SU-DHL-6 (cell line): ENCODE results near the gene F12.

ENCODE experiments used
- H2AFZ ChIP-seq: fragments of 200-600 bp; sonication (generic); 2 replicates; pipeline ENCODE4 v1.6.1; 2014; ENCODE audit warnings: low read depth, mild to moderate bottlenecking, moderate library complexity, mixed read lengths, antibody characterized with exemption, low read length; ENCODE audit not compliant: severe bottlenecking
- H3F3A ChIP-seq: fragments of 200-600 bp; shearing (Covaris generic); 2 replicates; pipeline ENCODE4 v1.6.0; 2016; ENCODE audit warnings: antibody characterized with exemption, mild to moderate bottlenecking; ENCODE audit not compliant: insufficient read depth
- H3K27ac ChIP-seq: fragments of 200-600 bp; sonication (generic); 2 replicates; pipeline ENCODE4 v1.5.1; 2016; ENCODE audit warnings: low read depth, mild to moderate bottlenecking, low read length, moderate library complexity, mixed read lengths
- H3K27me3 ChIP-seq: fragments of 200-600 bp; sonication (generic), shearing (Covaris generic); 2 replicates; pipeline ENCODE4 v1.6.0; 2014; ENCODE audit warnings: mild to moderate bottlenecking, low read length
- H3K36me3 ChIP-seq: fragments of 200-600 bp; sonication (generic); 2 replicates; pipeline ENCODE4 v1.6.1; 2014; ENCODE audit warnings: mild to moderate bottlenecking, low read length, mixed read lengths
- H3K4me2 ChIP-seq: fragments of 300-600, 200-600 bp; shearing (Covaris generic), sonication (generic); 2 replicates; pipeline ENCODE4 v1.6.0; 2014; ENCODE audit warnings: low read length, low read depth, mild to moderate bottlenecking; ENCODE audit not compliant: poor library complexity, severe bottlenecking
- H3K4me3 ChIP-seq: fragments of 200-600 bp; sonication (generic); 2 replicates; pipeline ENCODE4 v1.5.1; 2014; ENCODE audit warnings: antibody characterized with exemption, low read length, mild to moderate bottlenecking, mixed read lengths; ENCODE audit not compliant: insufficient read depth, poor library complexity, severe bottlenecking
- H3K79me2 ChIP-seq: fragments of 200-600 bp; sonication (generic); 2 replicates; pipeline ENCODE4 v1.6.1; 2014; ENCODE audit warnings: mild to moderate bottlenecking, low read length, moderate library complexity; ENCODE audit not compliant: insufficient read depth
- H3K9ac ChIP-seq: fragments of 200-600 bp; sonication (generic); 2 replicates; pipeline ENCODE4 v1.7.0; 2014; ENCODE audit warnings: mild to moderate bottlenecking, low read length
- H3K9me2 ChIP-seq: fragments of 200-600 bp; sonication (generic); replicated peaks from 2 replicates; pipeline ENCODE4 v1.6.1; 2014; ENCODE audit warnings: low read length; ENCODE audit not compliant: insufficient read depth
- H3K9me3 ChIP-seq: fragments of 200-600 bp; sonication (generic); 2 replicates; pipeline ENCODE4 v1.6.1; 2014; ENCODE audit warnings: low read length, mixed read lengths; ENCODE audit not compliant: insufficient read depth
- H4K20me1 ChIP-seq: fragments of 200-600 bp; sonication (generic); 2 replicates; pipeline ENCODE4 v1.6.1; 2014; ENCODE audit warnings: low read depth, mild to moderate bottlenecking, antibody characterized with exemption, low read length, moderate library complexity, mixed read lengths
- CTCF ChIP-seq: fragments of 200-600 bp; sonication (generic); IDR thresholded peaks from one replicate; pipeline ENCODE4 v1.5.1; 2017; ENCODE audit warnings: antibody characterized with exemption, mild to moderate bottlenecking, low read length, moderate library complexity; ENCODE audit not compliant: insufficient read depth, poor library complexity, severe bottlenecking
- EZH2phosphoT487 ChIP-seq: fragments of 200-600 bp; sonication (generic), shearing (Covaris generic); conservative IDR thresholded peaks from 2 replicates; pipeline ENCODE4 v1.6.1; 2018; ENCODE audit warnings: mild to moderate bottlenecking, antibody characterized with exemption, low read length, moderate library complexity, mixed read lengths

F12 gene

DNA sequence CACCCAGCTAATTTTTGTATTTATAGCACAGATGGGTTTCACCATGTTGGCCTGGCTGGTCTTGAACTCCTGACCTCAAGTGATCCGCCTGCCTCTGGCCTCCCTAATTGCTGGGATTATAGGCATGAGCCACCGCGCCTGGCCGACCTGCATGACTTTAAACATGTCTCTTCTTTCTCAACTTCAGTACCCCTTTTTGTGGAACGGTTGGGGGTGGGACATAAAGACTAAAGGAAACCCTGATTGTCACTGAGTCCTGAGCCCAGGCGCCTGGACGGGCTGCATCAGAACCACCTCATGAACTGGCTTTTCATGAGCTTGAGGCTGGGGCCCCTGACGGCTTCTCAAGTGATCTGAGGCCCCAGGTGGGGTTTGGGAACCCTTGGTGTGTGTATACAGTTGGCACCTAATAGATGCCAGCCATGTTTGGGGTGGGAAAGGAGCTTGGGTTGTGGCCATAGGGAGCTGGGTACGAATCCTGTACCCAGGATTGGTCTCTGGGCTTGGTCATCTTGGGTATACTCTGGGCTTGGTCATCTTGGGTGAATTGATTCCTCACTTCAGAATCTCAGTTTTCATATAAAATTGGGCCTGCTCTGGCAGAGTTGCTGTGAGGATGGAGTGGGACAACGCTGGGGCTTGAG lies 19.3 kb upstream of the F12 start:
- Histone ChIP-seq H3K79me2 (peaks cover 22% of the 10 kb centered on the region), H3K9ac (peak overlapping the region; percentile 68), H3K4me3 (peak overlapping the region; percentile 0), H3F3A (peaks cover 52% of the 10 kb centered on the region), H3K9me3 (no peaks in the 10 kb centered on the region), H4K20me1 (no peaks in the 10 kb centered on the region; the same call in 1 of the 2 replicates), H2AFZ (no peak overlapping the region), H3K9me2 (no peaks in the 10 kb centered on the region), H3K27me3 (no peaks in the 10 kb centered on the region), H3K36me3 (no peaks in the 10 kb centered on the region), H3K27ac (peak overlapping the region; percentile 95), H3K4me2 (peak overlapping the region; percentile 71)
- TF ChIP-seq EZH2phosphoT487, result no peak
- TF ChIP-seq CTCF, result no peak

DNA sequence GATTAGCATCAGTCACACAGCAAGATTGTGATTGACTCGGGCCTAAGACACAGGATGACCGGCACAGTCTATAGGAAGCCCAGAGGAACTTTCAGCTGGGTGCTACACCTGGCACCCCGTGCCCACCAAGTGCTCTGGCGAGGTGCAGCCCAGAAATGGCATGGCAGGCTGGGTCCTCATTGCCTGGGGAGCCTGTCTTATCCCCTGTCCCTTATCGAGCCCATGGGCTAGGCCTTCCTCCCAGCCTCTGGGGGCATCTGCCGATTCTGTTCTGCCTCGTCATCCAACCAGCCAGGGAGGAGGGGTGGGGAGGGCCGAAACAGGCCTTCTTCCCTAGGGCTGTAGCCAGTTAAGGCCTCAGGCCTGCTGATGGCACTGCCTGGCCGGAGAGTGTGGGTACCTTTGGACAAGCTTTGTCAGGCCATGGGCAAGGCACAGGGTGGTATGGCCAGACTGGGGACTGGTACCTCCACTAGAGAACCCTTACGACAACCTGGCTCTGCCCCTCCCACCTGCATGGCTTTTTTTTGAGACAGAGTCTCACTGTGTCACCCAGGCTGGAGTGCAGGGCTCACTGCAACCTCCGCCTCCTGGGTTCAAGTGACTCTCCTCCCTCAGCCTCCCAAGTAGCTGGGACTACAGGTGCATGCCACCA lies 18.7 kb upstream of the F12 start:
- Histone ChIP-seq H3K9ac (peak overlapping the region; percentile 68), H3K4me3 (peak overlapping the region; percentile 63), H4K20me1 (no peaks in the 10 kb centered on the region; the same call in 1 of the 2 replicates), H3K9me3 (no peaks in the 10 kb centered on the region), H3K27ac (peak overlapping the region; percentile 95), H3K9me2 (no peaks in the 10 kb centered on the region), H3K79me2 (peaks cover 22% of the 10 kb centered on the region), H3K36me3 (no peaks in the 10 kb centered on the region), H3K27me3 (no peaks in the 10 kb centered on the region), H2AFZ (no peak overlapping the region), H3F3A (peaks cover 52% of the 10 kb centered on the region), H3K4me2 (peak overlapping the region; percentile 71)
- no peak for TF ChIP-seq EZH2phosphoT487

DNA sequence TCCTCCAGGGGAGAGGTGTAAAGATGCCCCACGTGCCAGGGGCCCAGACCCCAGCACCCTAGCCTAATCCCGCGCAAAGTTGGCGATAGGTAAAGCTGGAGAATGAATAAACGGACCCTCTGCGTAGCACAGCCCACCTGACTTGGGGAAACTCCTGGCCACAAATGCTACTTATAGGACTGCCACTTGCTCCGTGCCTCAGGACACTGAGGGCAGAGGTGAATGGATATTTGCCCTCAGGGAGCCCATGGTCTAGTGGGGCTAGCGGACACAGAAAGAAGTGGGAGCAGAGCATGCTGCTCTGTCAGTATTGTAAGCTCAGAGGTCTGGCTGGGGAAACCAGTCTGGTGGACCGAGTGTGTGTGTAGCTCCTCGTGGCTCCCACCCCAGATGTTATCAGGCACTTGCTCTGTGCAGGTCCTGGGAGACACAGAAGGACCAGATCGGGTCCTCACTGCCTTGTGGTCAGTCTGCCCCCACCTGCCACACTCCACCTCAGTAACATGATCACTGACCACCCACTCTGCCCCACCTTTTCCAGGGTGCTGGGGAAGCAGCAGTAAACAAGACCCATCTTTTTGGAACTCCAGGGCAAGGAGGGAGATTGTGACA lies 18.0 kb upstream of the F12 start:
- Histone ChIP-seq H3K27me3 (no peaks in the 10 kb centered on the region), H3K9me3 (no peaks in the 10 kb centered on the region), H3K79me2 (peaks cover 22% of the 10 kb centered on the region), H3K36me3 (no peaks in the 10 kb centered on the region), H3K4me3 (peak overlapping the region; percentile 63), H2AFZ (no peak overlapping the region), H3K27ac (peak overlapping the region; percentile 95), H3K9me2 (no peaks in the 10 kb centered on the region), H3K9ac (peak overlapping the region; percentile 68), H3K4me2 (peak overlapping the region; percentile 71), H3F3A (peaks cover 50% of the 10 kb centered on the region), H4K20me1 (no peaks in the 10 kb centered on the region; the same call in 1 of the 2 replicates)
- TF ChIP-seq CTCF (no peak), EZH2phosphoT487 (no peak)
